ENCODE measurements around the gene CCDC142.

DNA sequence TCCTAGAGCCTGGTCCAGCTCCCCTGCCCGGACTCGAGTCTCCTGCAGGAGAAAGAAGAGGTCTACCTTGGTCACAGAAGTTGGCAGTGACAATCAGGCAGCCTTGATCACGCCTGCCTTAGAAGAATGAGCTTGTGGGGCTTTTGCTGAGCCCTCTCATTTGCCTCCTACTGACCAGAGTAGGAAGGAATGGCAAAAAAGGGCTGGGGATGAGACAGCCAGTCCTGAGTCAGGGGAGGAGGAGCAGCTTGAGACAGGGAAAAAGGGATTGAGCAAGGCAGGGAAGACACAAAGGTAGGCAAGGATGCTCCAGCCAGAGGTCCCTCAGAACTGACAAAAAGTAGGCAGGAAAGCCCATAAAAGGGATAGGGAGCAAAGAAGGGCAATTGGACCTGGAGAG lies 55.2 kb downstream of the CCDC142 start:
- TF ChIP-seq, protein P1, sequence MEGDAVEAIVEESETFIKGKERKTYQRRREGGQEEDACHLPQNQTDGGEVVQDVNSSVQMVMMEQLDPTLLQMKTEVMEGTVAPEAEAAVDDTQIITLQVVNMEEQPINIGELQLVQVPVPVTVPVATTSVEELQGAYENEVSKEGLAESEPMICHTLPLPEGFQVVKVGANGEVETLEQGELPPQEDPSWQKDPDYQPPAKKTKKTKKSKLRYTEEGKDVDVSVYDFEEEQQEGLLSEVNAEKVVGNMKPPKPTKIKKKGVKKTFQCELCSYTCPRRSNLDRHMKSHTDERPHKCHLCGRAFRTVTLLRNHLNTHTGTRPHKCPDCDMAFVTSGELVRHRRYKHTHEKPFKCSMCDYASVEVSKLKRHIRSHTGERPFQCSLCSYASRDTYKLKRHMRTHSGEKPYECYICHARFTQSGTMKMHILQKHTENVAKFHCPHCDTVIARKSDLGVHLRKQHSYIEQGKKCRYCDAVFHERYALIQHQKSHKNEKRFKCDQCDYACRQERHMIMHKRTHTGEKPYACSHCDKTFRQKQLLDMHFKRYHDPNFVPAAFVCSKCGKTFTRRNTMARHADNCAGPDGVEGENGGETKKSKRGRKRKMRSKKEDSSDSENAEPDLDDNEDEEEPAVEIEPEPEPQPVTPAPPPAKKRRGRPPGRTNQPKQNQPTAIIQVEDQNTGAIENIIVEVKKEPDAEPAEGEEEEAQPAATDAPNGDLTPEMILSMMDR (IDR thresholded peaks at IDR 0.05) = no peak
- TF ChIP-seq POLR2A (IDR thresholded peaks at IDR 0.05) = no peak
